ENCODE measurements around the gene UGGT1.

The UGGT1 gene

DNA sequence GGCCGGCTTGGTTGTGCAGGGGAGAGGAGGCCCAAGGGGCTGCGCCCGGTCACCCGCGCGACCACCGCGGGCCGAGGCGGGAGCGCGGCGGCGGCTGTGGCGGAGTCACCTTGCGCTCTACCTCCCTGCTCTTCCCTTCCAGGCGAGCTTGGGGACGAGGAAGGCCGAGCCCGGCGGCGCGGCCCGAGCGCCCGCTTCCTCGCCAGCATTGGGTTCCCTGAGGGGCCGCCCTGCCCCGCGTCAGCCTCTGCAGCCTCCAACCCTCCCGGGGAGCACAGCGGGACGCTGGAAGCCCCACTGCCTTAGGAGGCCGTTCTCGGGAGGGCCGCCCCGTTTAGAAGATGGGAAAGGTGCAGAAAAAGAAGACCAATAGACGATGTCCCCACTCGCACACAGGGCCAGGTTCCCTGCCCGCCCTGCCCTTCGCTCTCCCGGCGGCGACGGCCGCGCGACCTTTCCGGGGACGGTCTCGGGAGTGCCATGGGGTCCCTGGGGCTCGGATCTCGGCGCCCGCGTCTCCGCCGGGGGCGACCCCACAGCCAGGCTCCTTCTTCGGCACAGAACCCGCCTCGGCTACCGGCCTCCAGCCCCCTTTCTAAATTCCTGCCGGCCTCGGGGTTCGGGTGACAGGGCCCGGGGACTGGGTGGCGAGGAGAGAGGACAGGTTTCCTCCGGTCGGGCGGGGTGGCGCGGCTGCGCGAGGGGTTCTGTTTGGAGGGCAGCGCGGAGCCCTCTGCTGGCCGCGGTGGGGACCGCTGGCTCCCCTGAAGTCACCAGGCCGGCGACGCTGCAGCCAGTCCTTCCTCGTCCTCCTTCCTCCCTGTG, 142.2 kb downstream of the UGGT1 start:
- peak; percentile 41 for DNase-seq

- DNase-seq: no peak
Observed at GRCh38 chr2:128233790-128234395, 142.9 kb downstream of the UGGT1 start.

GRCh38 chr2:128234613-128235012, 143.6 kb downstream of the UGGT1 start:
- no peak for DNase-seq

GRCh38 chr2:128235581-128235980, 144.6 kb downstream of the UGGT1 start:
- no peak for DNase-seq

- peak; percentile 53 for DNase-seq
Observed at GRCh38 chr2:128236491-128237035, 145.6 kb downstream of the UGGT1 start.

GRCh38 chr2:128237081-128237534, 146.1 kb downstream of the UGGT1 start:
- no peak for DNase-seq

DNA sequence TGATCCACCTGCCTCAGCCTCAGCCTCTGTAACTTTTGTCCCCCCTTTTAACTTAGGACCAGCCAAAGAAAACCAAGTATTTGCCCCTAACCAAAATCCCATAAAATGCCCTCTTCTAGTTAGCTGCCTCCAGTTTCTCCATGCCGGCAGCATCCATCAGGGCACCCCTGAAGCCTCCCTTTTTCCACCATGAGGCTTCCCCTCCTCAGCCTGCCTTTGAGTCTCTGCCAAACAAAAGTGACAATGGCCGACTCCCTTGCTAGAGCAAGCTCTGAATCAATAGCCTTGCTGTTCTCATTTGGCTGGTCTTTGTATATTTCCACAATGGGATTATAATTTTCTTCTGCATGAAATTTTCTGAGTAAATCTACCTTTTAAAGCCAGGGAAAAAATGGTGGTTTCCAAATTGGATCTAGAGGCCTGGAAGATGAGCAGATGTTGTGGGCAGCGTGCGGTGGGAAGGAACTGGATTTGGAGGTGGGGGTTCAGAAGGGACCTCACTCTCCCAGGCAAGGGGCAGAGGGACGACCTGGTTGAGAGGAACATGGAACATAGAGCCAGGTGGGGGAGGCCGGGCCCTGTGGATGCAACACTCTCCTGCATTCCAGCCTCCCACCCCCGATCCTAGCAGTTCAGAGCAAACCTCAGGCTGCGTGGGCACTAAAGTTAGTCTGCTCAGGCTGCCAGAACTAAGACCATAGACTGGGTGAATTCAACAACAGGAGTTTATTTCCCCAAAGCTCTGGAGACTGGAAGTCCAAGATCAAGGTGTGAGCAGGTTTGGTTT, 147.1 kb downstream of the UGGT1 start:
- DNase-seq: no peak

- no peak for DNase-seq
Observed at GRCh38 chr2:128241896-128242295, 150.9 kb downstream of the UGGT1 start.
